ENCODE measurements around the gene WNK2. TPM values are rescaled to one million over a fixed set of nuclear protein-coding genes. Genes with fewer than 3 reads are reported as not detected.

Gene WNK2
- total RNA-seq, 8 experiments from 2014 or later, result 0.77 to 34.3 (median 19.2) TPM

GRCh38 chr9:93306081-93306480, 122.1 kb downstream of the WNK2 start:
- in situ Hi-C loops (cut with MboI; ENCODE audit: low pct_unique_long_range_greater_than_20kb in 2 of 9, low sequenced_read_pairs in 9 of 9, unreplicated experiment in 9 of 9), result loop anchor here in 6 of 9 experiments (10.0 to 25.0 kb wide), 3 partner anchors 141 to 151 kb away; no protein-coding TSS in a partner anchor
- Histone ChIP-seq H3K27ac (no peak overlapping the region), H3K4me3 (no peak overlapping the region), H3K4me1 (replicated peaks in 1 of 2) (no peaks in the 10 kb centered on the region)
- WGBS, 10 experiments, result 71 to 91% (median 82%) methylated on average over 1 to 8 of the region's 9 CpGs; no CpG with 5 or more reads in 3 of the 10 experiments
- no peak for ATAC-seq (replicated peaks in 6 of 8)

- ATAC-seq (replicated peaks in 6 of 8), result no peak
- in situ Hi-C loops (cut with MboI; ENCODE audit: low pct_unique_long_range_greater_than_20kb in 2 of 9, low sequenced_read_pairs in 9 of 9, unreplicated experiment in 9 of 9), result loop anchor here in 6 of 9 experiments (10.0 to 25.0 kb wide), 3 partner anchors 142 to 152 kb away; no protein-coding TSS in a partner anchor
- no peaks in the 10 kb centered on the region for H3K4me1 ChIP-seq (replicated peaks in 1 of 2)
- no peak overlapping the region for H3K4me3 ChIP-seq
- H3K27ac ChIP-seq, result no peak overlapping the region
- WGBS, 10 experiments, result 51 to 100% (median 85%) methylated on average over 3 to 19 of the region's 35 CpGs; no CpG with 5 or more reads in 3 of the 10 experiments
These were observed 122.7 kb downstream of the WNK2 start for GRCh38 chr9:93306579-93307091.

- no peak overlapping the region for H3K27ac ChIP-seq
- in situ Hi-C loops (cut with MboI; ENCODE audit: low pct_unique_long_range_greater_than_20kb in 2 of 9, low sequenced_read_pairs in 9 of 9, unreplicated experiment in 9 of 9), result loop anchor here in 6 of 9 experiments (10.0 to 25.0 kb wide), 3 partner anchors 143 to 153 kb away; no protein-coding TSS in a partner anchor
- H3K4me3 ChIP-seq, result no peak overlapping the region
- 0 to 100% (median 76%) methylated on average over 1 to 9 of the region's 24 CpGs for WGBS, 10 experiments
- no peaks in the 10 kb centered on the region for H3K4me1 ChIP-seq (replicated peaks in 1 of 2)
- peak in 1 of 8 experiments; percentile 59 for ATAC-seq (replicated peaks in 6 of 8)
These were observed 123.7 kb downstream of the WNK2 start for GRCh38 chr9:93307468-93308157.

- Histone ChIP-seq H3K27ac (no peak overlapping the region), H3K4me1 (replicated peaks in 1 of 2) (no peaks in the 10 kb centered on the region), H3K4me3 (no peak overlapping the region)
- 60% methylated on average over 2 of the region's 22 CpGs; no CpG with 5 or more reads in 9 of the 10 experiments for WGBS, 10 experiments
- in situ Hi-C loops (cut with MboI; ENCODE audit: low pct_unique_long_range_greater_than_20kb in 2 of 9, low sequenced_read_pairs in 9 of 9, unreplicated experiment in 9 of 9), result loop anchor here in 6 of 9 experiments (10.0 to 25.0 kb wide), 3 partner anchors 143 to 153 kb away; no protein-coding TSS in a partner anchor
- ATAC-seq (replicated peaks in 6 of 8), result no peak
These were observed 124.2 kb downstream of the WNK2 start for GRCh38 chr9:93308158-93308602.

GRCh38 chr9:93308676-93309075, 124.7 kb downstream of the WNK2 start:
- WGBS, 10 experiments, result 20 to 94% (median 86%) methylated on average over 1 to 3 of the region's 7 CpGs; no CpG with 5 or more reads in 6 of the 10 experiments
- in situ Hi-C loops (cut with MboI; ENCODE audit: low pct_unique_long_range_greater_than_20kb in 2 of 9, low sequenced_read_pairs in 9 of 9, unreplicated experiment in 9 of 9), result loop anchor here in 6 of 9 experiments (10.0 to 25.0 kb wide), 3 partner anchors 144 to 154 kb away; no protein-coding TSS in a partner anchor
- no peak overlapping the region for H3K27ac ChIP-seq
- H3K4me3 ChIP-seq, result no peak overlapping the region
- ATAC-seq (replicated peaks in 6 of 8), result no peak
- no peaks in the 10 kb centered on the region for H3K4me1 ChIP-seq (replicated peaks in 1 of 2)

GRCh38 chr9:93309889-93310425, 126.0 kb downstream of the WNK2 start:
- 21 to 94% (median 83%) methylated on average over 1 to 5 of the region's 7 CpGs; no CpG with 5 or more reads in 3 of the 10 experiments for WGBS, 10 experiments
- Histone ChIP-seq H3K4me1 (replicated peaks in 1 of 2) (no peaks in the 10 kb centered on the region), H3K4me3 (no peak overlapping the region), H3K27ac (no peak overlapping the region)
- in situ Hi-C loops (cut with MboI; ENCODE audit: low pct_unique_long_range_greater_than_20kb in 2 of 9, low sequenced_read_pairs in 9 of 9, unreplicated experiment in 9 of 9), result loop anchor here in 6 of 9 experiments (10.0 to 25.0 kb wide), 3 partner anchors 145 to 155 kb away; no protein-coding TSS in a partner anchor
- ATAC-seq (replicated peaks in 6 of 8), result no peak

- no peak overlapping the region for H3K27ac ChIP-seq
- H3K4me3 ChIP-seq, result no peak overlapping the region
- no peaks in the 10 kb centered on the region for H3K4me1 ChIP-seq (replicated peaks in 1 of 2)
- in situ Hi-C loops (cut with MboI; ENCODE audit: low pct_unique_long_range_greater_than_20kb in 2 of 9, low sequenced_read_pairs in 9 of 9, unreplicated experiment in 9 of 9), result loop anchor here in 2 of 9 experiments (25.0 kb wide), 1 partner anchor 153 kb away; no protein-coding TSS in a partner anchor
- ATAC-seq (replicated peaks in 6 of 8), result no peak
- WGBS, 10 experiments, result 0 to 97% (median 92%) methylated on average over 1 to 7 of the region's 9 CpGs; no CpG with 5 or more reads in 1 of the 10 experiments
These were observed 131.2 kb downstream of the WNK2 start for GRCh38 chr9:93315118-93315517.

GRCh38 chr9:93315960-93316359, 132.0 kb downstream of the WNK2 start:
- in situ Hi-C loops (cut with MboI; ENCODE audit: low pct_unique_long_range_greater_than_20kb in 2 of 9, low sequenced_read_pairs in 9 of 9, unreplicated experiment in 9 of 9), result loop anchor here in 2 of 9 experiments (25.0 kb wide), 1 partner anchor 154 kb away; no protein-coding TSS in a partner anchor
- Histone ChIP-seq H3K4me3 (no peak overlapping the region), H3K4me1 (replicated peaks in 1 of 2) (no peaks in the 10 kb centered on the region), H3K27ac (no peak overlapping the region)
- no peak for ATAC-seq (replicated peaks in 6 of 8)
- WGBS, 10 experiments, result 8 to 96% (median 73%) methylated on average over 2 to 5 of the region's 5 CpGs; no CpG with 5 or more reads in 1 of the 10 experiments

- no peak overlapping the region for H3K4me3 ChIP-seq
- H3K4me1 ChIP-seq (replicated peaks in 1 of 2), result no peaks in the 10 kb centered on the region
- H3K27ac ChIP-seq, result no peak overlapping the region
- 10 to 92% (median 88%) methylated on average over 2 to 7 of the region's 12 CpGs; no CpG with 5 or more reads in 6 of the 10 experiments for WGBS, 10 experiments
- in situ Hi-C loops (cut with MboI; ENCODE audit: low pct_unique_long_range_greater_than_20kb in 2 of 9, low sequenced_read_pairs in 9 of 9, unreplicated experiment in 9 of 9), result loop anchor here in 2 of 9 experiments (25.0 kb wide), 1 partner anchor 155 kb away; no protein-coding TSS in a partner anchor
- ATAC-seq (replicated peaks in 6 of 8), result no peak
These were observed 133.0 kb downstream of the WNK2 start for GRCh38 chr9:93316726-93317494.

GRCh38 chr9:93317495-93318094, 133.7 kb downstream of the WNK2 start:
- 80 to 97% (median 96%) methylated on average over 2 to 7 of the region's 30 CpGs; no CpG with 5 or more reads in 7 of the 10 experiments for WGBS, 10 experiments
- H3K4me1 ChIP-seq (replicated peaks in 1 of 2), result no peaks in the 10 kb centered on the region
- ATAC-seq (replicated peaks in 6 of 8), result no peak
- no peak overlapping the region for H3K4me3 ChIP-seq
- in situ Hi-C loops (cut with MboI; ENCODE audit: low pct_unique_long_range_greater_than_20kb in 2 of 9, low sequenced_read_pairs in 9 of 9, unreplicated experiment in 9 of 9), result loop anchor here in 2 of 9 experiments (25.0 kb wide), 1 partner anchor 155 kb away; no protein-coding TSS in a partner anchor
- H3K27ac ChIP-seq, result no peak overlapping the region

- H3K4me3 ChIP-seq, result no peak overlapping the region
- ATAC-seq (replicated peaks in 6 of 8), result peak in 3 of 8 experiments; percentile 42 to 93 (median 79)
- no peak overlapping the region for H3K27ac ChIP-seq
- H3K4me1 ChIP-seq (replicated peaks in 1 of 2), result no peaks in the 10 kb centered on the region
- 40 to 100% (median 69%) methylated on average over 1 to 4 of the region's 9 CpGs; no CpG with 5 or more reads in 6 of the 10 experiments for WGBS, 10 experiments
- in situ Hi-C loops (cut with MboI; ENCODE audit: low pct_unique_long_range_greater_than_20kb in 2 of 9, low sequenced_read_pairs in 9 of 9, unreplicated experiment in 9 of 9), result loop anchor here in 2 of 9 experiments (25.0 kb wide), 1 partner anchor 156 kb away; no protein-coding TSS in a partner anchor
These were observed 134.5 kb downstream of the WNK2 start for GRCh38 chr9:93318480-93318879.
